Measurements from ENCODE around the gene SEMA5A. TPM values are rescaled to one million over a fixed set of nuclear protein-coding genes. Genes with fewer than 3 reads are reported as not detected.

The SEMA5A gene
- total and polyA plus RNA-seq, 7 donors, result 0.24 to 3.9 (median 0.66) TPM

DNA sequence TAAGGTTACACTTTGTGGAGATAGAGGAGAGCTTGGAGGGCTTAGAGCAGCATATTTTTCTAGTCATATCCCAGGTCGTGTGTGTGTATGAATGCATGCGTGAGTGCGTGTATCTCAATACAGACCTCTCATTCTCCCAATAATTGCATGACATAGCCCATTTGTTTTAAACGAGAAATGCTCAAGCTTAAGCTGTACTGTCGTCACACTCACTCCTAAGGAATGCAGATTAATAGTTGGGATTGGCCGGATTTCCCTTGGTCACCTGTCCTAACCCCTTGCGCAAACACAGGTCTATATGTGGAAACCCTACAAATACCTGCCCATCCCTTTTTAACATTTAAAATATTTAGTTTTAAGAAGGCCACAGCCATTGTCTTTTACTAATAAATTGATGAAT, 165.8 kb downstream of the SEMA5A start:
- Histone ChIP-seq H3K27ac (no peak overlapping the region), H3K4me1 (no peaks in the 10 kb centered on the region), H3K4me3 (no peak overlapping the region), H3K36me3 (ENCODE audit: insufficient read depth in 1 of 2, low read depth in 1 of 2) (no peaks in the 10 kb centered on the region), H3K9me3 (no peaks in the 10 kb centered on the region), H3K27me3 (ENCODE audit: insufficient read depth in 3 of 3, low read length in 2 of 3) (no peaks in the 10 kb centered on the region)
- DNase-seq, result no peak
- TF ChIP-seq, protein P1, sequence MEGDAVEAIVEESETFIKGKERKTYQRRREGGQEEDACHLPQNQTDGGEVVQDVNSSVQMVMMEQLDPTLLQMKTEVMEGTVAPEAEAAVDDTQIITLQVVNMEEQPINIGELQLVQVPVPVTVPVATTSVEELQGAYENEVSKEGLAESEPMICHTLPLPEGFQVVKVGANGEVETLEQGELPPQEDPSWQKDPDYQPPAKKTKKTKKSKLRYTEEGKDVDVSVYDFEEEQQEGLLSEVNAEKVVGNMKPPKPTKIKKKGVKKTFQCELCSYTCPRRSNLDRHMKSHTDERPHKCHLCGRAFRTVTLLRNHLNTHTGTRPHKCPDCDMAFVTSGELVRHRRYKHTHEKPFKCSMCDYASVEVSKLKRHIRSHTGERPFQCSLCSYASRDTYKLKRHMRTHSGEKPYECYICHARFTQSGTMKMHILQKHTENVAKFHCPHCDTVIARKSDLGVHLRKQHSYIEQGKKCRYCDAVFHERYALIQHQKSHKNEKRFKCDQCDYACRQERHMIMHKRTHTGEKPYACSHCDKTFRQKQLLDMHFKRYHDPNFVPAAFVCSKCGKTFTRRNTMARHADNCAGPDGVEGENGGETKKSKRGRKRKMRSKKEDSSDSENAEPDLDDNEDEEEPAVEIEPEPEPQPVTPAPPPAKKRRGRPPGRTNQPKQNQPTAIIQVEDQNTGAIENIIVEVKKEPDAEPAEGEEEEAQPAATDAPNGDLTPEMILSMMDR (IDR thresholded peaks at IDR 0.05), result no peak
- 75 to 85% (median 82%) methylated on average over 7 of the region's 7 CpGs for WGBS, 3 donors
- ATAC-seq, result no peak
- intact Hi-C loops (cut with DNase I), result no loop called here

DNA sequence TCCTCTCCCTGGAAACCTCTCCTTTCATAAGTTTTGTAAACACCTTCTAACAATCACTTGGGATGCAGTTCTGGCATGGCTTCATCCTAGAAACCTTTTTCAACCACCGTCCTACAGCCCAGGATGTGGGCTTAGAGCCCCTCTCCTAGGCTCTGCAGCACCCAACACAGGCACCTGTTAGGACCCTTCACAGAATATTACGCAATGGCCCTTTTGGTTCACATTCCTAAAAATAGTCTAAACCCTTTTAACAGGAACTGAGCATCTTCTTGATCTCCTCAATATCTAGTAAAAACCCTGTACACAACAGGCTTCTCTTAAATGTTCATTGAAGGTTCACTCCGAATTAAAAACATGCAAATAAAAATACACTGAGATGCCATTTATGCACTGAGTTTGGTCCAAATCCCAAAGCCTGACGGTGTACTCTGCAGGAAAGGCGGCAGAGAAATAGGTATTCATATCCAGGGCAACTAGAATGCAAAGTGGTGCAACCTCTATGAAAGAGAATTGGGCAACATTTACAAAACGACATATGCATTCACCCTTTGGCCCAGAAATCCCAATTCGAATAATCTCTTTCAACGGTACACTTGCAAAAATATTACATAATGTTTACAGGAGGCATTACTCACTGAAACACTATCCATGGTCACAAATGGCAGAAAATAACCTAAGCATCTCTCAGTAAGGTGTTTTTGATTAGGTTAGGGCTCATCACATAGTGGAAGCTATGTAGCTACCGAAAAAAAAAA, 169.3 kb downstream of the SEMA5A start:
- Histone ChIP-seq H3K9me3 (no peaks in the 10 kb centered on the region), H3K4me1 (no peaks in the 10 kb centered on the region), H3K4me3 (no peak overlapping the region), H3K27me3 (ENCODE audit: insufficient read depth in 3 of 3, low read length in 2 of 3) (no peaks in the 10 kb centered on the region), H3K36me3 (ENCODE audit: insufficient read depth in 1 of 2, low read depth in 1 of 2) (no peaks in the 10 kb centered on the region), H3K27ac (no peak overlapping the region)
- DNase-seq (no peak), ATAC-seq (no peak)
- WGBS, 3 donors, result 81 to 86% (median 85%) methylated on average over 9 of the region's 9 CpGs
- intact Hi-C loops (cut with DNase I), result no loop called here
- TF ChIP-seq, protein P1 (IDR thresholded peaks at IDR 0.05), result no peak

DNA sequence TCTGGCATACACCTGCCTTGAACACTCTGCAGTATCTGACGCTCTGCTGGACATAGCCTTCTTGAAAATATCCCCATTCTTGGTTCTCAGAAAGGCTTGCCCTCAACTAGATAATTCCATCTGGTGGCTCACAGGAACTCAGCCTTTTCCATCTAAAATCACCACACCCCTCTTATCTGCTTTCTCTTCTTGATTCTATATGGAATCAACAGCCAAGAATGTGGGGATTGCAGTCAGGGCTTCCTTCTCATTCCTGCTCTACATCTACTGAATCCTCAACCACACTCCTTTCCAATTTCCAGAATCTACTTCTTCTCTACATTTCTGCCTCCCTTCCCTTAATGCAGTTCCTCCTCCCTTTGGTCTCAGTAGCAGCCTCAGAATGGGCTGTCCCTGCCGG, 170.1 kb downstream of the SEMA5A start:
- H3K4me1 ChIP-seq, result no peaks in the 10 kb centered on the region
- no peaks in the 10 kb centered on the region for H3K9me3 ChIP-seq
- no peak overlapping the region for H3K4me3 ChIP-seq
- ATAC-seq (no peak), DNase-seq (no peak)
- H3K27me3 ChIP-seq (ENCODE audit: insufficient read depth in 3 of 3, low read length in 2 of 3), result no peaks in the 10 kb centered on the region
- 82 to 95% (median 89%) methylated on average over 2 of the region's 2 CpGs for WGBS, 3 donors
- H3K27ac ChIP-seq, result no peak overlapping the region
- intact Hi-C loops (cut with DNase I), result no loop called here
- H3K36me3 ChIP-seq (ENCODE audit: insufficient read depth in 1 of 2, low read depth in 1 of 2), result no peaks in the 10 kb centered on the region
- TF ChIP-seq, protein P1 (IDR thresholded peaks at IDR 0.05), result no peak

DNA sequence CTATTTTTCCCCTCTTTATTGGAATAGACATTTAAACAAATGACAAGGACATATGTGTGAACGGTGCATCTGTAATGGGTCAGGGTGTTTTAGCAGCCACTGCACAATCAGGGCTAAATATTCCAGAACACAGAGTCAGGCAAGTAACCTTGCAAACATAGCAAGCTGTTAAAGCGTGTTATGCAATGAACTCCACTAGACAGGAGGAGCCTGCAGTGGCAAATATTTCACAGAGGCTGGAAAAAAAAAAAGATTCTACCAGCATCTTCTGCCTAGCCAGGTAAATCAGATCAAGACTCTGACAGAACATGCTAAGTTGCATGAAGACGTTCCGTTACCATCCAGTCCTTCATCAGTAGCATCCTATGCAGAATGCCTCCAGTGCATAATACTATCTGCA, 171.8 kb downstream of the SEMA5A start:
- no peak overlapping the region for H3K27ac ChIP-seq
- no peak for DNase-seq
- H3K4me3 ChIP-seq, result no peak overlapping the region
- intact Hi-C loops (cut with DNase I), result no loop called here
- TF ChIP-seq, protein P1 (IDR thresholded peaks at IDR 0.05), result no peak
- no peaks in the 10 kb centered on the region for H3K36me3 ChIP-seq (ENCODE audit: insufficient read depth in 1 of 2, low read depth in 1 of 2)
- H3K4me1 ChIP-seq, result no peaks in the 10 kb centered on the region
- H3K27me3 ChIP-seq (ENCODE audit: insufficient read depth in 3 of 3, low read length in 2 of 3), result no peaks in the 10 kb centered on the region
- 65 to 73% (median 68%) methylated on average over 4 of the region's 4 CpGs for WGBS, 3 donors
- H3K9me3 ChIP-seq, result no peaks in the 10 kb centered on the region
- no peak for ATAC-seq

DNA sequence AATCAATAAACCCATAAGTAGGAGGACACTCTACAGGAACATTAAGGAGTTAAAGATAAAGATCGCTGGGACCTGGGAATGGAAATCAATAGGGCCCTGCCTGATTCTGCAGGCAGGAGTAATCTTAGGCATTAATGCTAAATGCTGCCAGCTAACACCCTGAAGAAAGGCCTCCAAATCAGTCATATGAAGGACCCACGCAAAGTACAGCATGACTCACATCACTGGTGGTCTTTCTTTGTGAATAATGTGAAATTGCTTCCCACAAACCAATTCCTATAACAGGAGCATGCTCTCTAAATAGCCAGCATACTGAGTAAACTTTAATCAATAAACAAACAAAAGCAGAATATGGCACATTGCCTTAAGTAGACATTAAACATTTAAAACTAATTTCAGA, 172.3 kb downstream of the SEMA5A start:
- ATAC-seq, result no peak
- no peaks in the 10 kb centered on the region for H3K4me1 ChIP-seq
- H3K4me3 ChIP-seq, result no peak overlapping the region
- no peaks in the 10 kb centered on the region for H3K27me3 ChIP-seq (ENCODE audit: insufficient read depth in 3 of 3, low read length in 2 of 3)
- intact Hi-C loops (cut with DNase I), result no loop called here
- no peak for DNase-seq
- no peaks in the 10 kb centered on the region for H3K36me3 ChIP-seq (ENCODE audit: insufficient read depth in 1 of 2, low read depth in 1 of 2)
- H3K27ac ChIP-seq, result no peak overlapping the region
- H3K9me3 ChIP-seq, result peaks cover 3% of the 10 kb centered on the region
- TF ChIP-seq, protein P1 (IDR thresholded peaks at IDR 0.05), result no peak
- 87 to 96% (median 92%) methylated on average over 2 of the region's 2 CpGs for WGBS, 3 donors
